Fibroblast of villous mesenchyme (primary cell): ENCODE results near the gene GADD45G. TPM values are rescaled to one million over a fixed set of nuclear protein-coding genes. Genes with fewer than 3 reads are reported as not detected.
A peak's percentile ranks its signal among the peaks of the same experiment; 100 is the strongest.

Experiments
- DNase-seq: peaks from one replicate; pipeline ENCODE4 v3.0.0-alpha.2; 2010; ENCODE audit warnings: low read depth
- H3K4me3 ChIP-seq: 2 replicates; pipeline ENCODE4 v1.5.1; 2011; ENCODE audit warnings: low read depth, mild to moderate bottlenecking, low read length
- CTCF ChIP-seq: IDR thresholded peaks from 2 replicates; pipeline ENCODE4 v1.5.1; 2012; ENCODE audit warnings: low read depth, mild to moderate bottlenecking, low read length; ENCODE audit not compliant: insufficient read depth
- total RNA-seq: library from RNA; depleted of rRNA; stranded (reverse); fragments of >200 nt; gene quantifications from 2 replicates; pipeline ENCODE4 v1.2.3, GENCODE V29; 2012

Gene GADD45G
- total RNA-seq, 1 donor = 0.43 TPM

GRCh38 chr9:89598363-89598713 is 6.5 kb upstream of the GADD45G start:
- no peak for TF ChIP-seq CTCF
- DNase-seq = no peak
- H3K4me3 ChIP-seq = no peak overlapping the region

GRCh38 chr9:89598926-89599325 is 5.9 kb upstream of the GADD45G start:
- peak; percentile 14 for DNase-seq
- no peak overlapping the region for H3K4me3 ChIP-seq
- TF ChIP-seq CTCF = no peak

GRCh38 chr9:89600831-89601230 is 4.0 kb upstream of the GADD45G start:
- no peak for TF ChIP-seq CTCF
- no peak overlapping the region for H3K4me3 ChIP-seq
- no peak for DNase-seq

- no peak for TF ChIP-seq CTCF
- no peak overlapping the region for H3K4me3 ChIP-seq
- DNase-seq = no peak
Measured at GRCh38 chr9:89601306-89601705, 3.5 kb upstream of the GADD45G start.

- no peak overlapping the region for H3K4me3 ChIP-seq
- no peak for DNase-seq
- TF ChIP-seq CTCF = no peak
Measured at GRCh38 chr9:89601856-89602562, 2.8 kb upstream of the GADD45G start.

- peak; percentile 87 for DNase-seq
- peak; percentile 95 for TF ChIP-seq CTCF
- H3K4me3 ChIP-seq = peak overlapping the region; percentile 91
Measured at GRCh38 chr9:89602978-89603766, 1.6 kb upstream of the GADD45G start.
